Skeletal muscle satellite cell (primary cell): ENCODE data around the gene ATP1B2.

Experiments used
- H3K27me3 ChIP-seq: 2 replicates; pipeline ENCODE4 v1.7.0; 2013; ENCODE audit warnings: low read length; ENCODE audit not compliant: control insufficient read depth, insufficient read depth
- H3K36me3 ChIP-seq: 2 replicates; pipeline ENCODE4 v1.7.0; 2013; ENCODE audit warnings: mild to moderate bottlenecking, control low read depth, low read length; ENCODE audit not compliant: insufficient read depth
- H3K4me1 ChIP-seq: 2 replicates; pipeline ENCODE4 v1.7.0; 2013; ENCODE audit warnings: low read length; ENCODE audit not compliant: control insufficient read depth, insufficient read depth
- H3K4me2 ChIP-seq: 2 replicates; pipeline ENCODE4 v1.7.0; 2013; ENCODE audit warnings: mild to moderate bottlenecking, low read length
- H3K4me3 ChIP-seq: 2 replicates; pipeline ENCODE4 v1.7.0; 2013; ENCODE audit warnings: low read length
- H3K9ac ChIP-seq: 2 replicates; pipeline ENCODE4 v1.7.0; 2013; ENCODE audit warnings: mild to moderate bottlenecking, low read depth, low read length, moderate library complexity
- H3K9me3 ChIP-seq: replicated peaks from 2 replicates; pipeline ENCODE4 v1.7.0; 2013; ENCODE audit warnings: mild to moderate bottlenecking, control low read depth, low read length

ATP1B2 gene

GRCh38 chr17:7687908-7688807 is 37.4 kb downstream of the ATP1B2 start, which contains the start of gene WRAP53:
Gene WRAP53, plus strand, starts transcription at chr17:7688477. Its CDS starts 172 bp downstream, at chr17:7688649.
- H3K4me3 ChIP-seq: peak within 1 kb of the TSS; percentile 93
- peaks cover 15% of the 10 kb centered on the region for H3K4me1 ChIP-seq
- H3K9ac ChIP-seq: peak within 1 kb of the TSS; percentile 99
- H3K9me3 ChIP-seq: no peaks in the 10 kb centered on the region
- H3K4me2 ChIP-seq: peak within 1 kb of the TSS; percentile 93
- no peaks in the 10 kb centered on the region for H3K27me3 ChIP-seq
- peaks cover 4% of the 10 kb centered on the region for H3K36me3 ChIP-seq

GRCh38 chr17:7688808-7689316 is 38.1 kb downstream of the ATP1B2 start:
- Histone ChIP-seq H3K36me3 (peaks cover 4% of the 10 kb centered on the region), H3K9me3 (no peaks in the 10 kb centered on the region), H3K4me2 (peak overlapping the region; percentile 92), H3K27me3 (no peaks in the 10 kb centered on the region), H3K4me3 (peak overlapping the region; percentile 84), H3K9ac (peak overlapping the region; percentile 83), H3K4me1 (peaks cover 15% of the 10 kb centered on the region)

GRCh38 chr17:7695586-7695985 is 44.9 kb downstream of the ATP1B2 start:
- Histone ChIP-seq H3K9me3 (no peaks in the 10 kb centered on the region), H3K9ac (no peak overlapping the region), H3K36me3 (peaks cover 12% of the 10 kb centered on the region), H3K27me3 (no peaks in the 10 kb centered on the region), H3K4me2 (no peak overlapping the region), H3K4me3 (no peak overlapping the region), H3K4me1 (no peaks in the 10 kb centered on the region)

GRCh38 chr17:7697828-7698588 is 47.3 kb downstream of the ATP1B2 start:
- Histone ChIP-seq H3K36me3 (peaks cover 24% of the 10 kb centered on the region), H3K4me1 (no peaks in the 10 kb centered on the region), H3K27me3 (no peaks in the 10 kb centered on the region), H3K4me3 (no peak overlapping the region), H3K9me3 (no peaks in the 10 kb centered on the region), H3K4me2 (no peak overlapping the region), H3K9ac (no peak overlapping the region)

GRCh38 chr17:7700510-7700909 is 49.8 kb downstream of the ATP1B2 start:
- Histone ChIP-seq H3K9me3 (no peaks in the 10 kb centered on the region), H3K27me3 (peaks cover 10% of the 10 kb centered on the region), H3K4me3 (no peak overlapping the region), H3K4me2 (no peak overlapping the region), H3K36me3 (peaks cover 21% of the 10 kb centered on the region), H3K9ac (no peak overlapping the region), H3K4me1 (peaks cover 8% of the 10 kb centered on the region)

- Histone ChIP-seq H3K27me3 (peaks cover 22% of the 10 kb centered on the region), H3K4me3 (no peak overlapping the region), H3K36me3 (peaks cover 16% of the 10 kb centered on the region), H3K9me3 (no peaks in the 10 kb centered on the region), H3K4me2 (no peak overlapping the region), H3K4me1 (peaks cover 8% of the 10 kb centered on the region), H3K9ac (no peak overlapping the region)
Observed at GRCh38 chr17:7701681-7702080, 51.0 kb downstream of the ATP1B2 start.

GRCh38 chr17:7702776-7703175 is 52.0 kb downstream of the ATP1B2 start:
- peaks cover 31% of the 10 kb centered on the region for H3K27me3 ChIP-seq
- peaks cover 16% of the 10 kb centered on the region for H3K36me3 ChIP-seq
- H3K4me1 ChIP-seq: peaks cover 8% of the 10 kb centered on the region
- H3K4me2 ChIP-seq: no peak overlapping the region
- no peak overlapping the region for H3K9ac ChIP-seq
- no peak overlapping the region for H3K4me3 ChIP-seq
- H3K9me3 ChIP-seq: no peaks in the 10 kb centered on the region

- no peak overlapping the region for H3K4me3 ChIP-seq
- peaks cover 8% of the 10 kb centered on the region for H3K4me1 ChIP-seq
Observed at GRCh38 chr17:7703584-7704479, 53.1 kb downstream of the ATP1B2 start.

GRCh38 chr17:7704601-7705268 is 54.0 kb downstream of the ATP1B2 start, which contains the start of gene EFNB3:
Gene EFNB3, plus strand, starts transcription at chr17:7705202. Its CDS starts 397 bp downstream, at chr17:7705599.
- Histone ChIP-seq H3K4me2 (peak within 1 kb of the TSS; percentile 82), H3K36me3 (peaks cover 12% of the 10 kb centered on the region), H3K9me3 (no peaks in the 10 kb centered on the region), H3K9ac (peak within 1 kb of the TSS; percentile 13), H3K4me1 (peaks cover 8% of the 10 kb centered on the region), H3K27me3 (peaks cover 31% of the 10 kb centered on the region), H3K4me3 (peak within 1 kb of the TSS; percentile 62)

More at GRCh38 chr17:7703584-7704479, 53.1 kb downstream of the ATP1B2 start:
- Histone ChIP-seq H3K9ac (no peak overlapping the region), H3K4me2 (peak overlapping the region; percentile 82), H3K36me3 (peaks cover 12% of the 10 kb centered on the region), H3K27me3 (peaks cover 31% of the 10 kb centered on the region), H3K9me3 (no peaks in the 10 kb centered on the region)
